CD4-positive, alpha-beta T cell treated with Interleukin-10 for 1 hour (primary cell): ENCODE data around the gene UTS2B.
A peak's percentile ranks its signal among the peaks of the same experiment; 100 is the strongest.

Source experiments
- DNase-seq: peaks from one replicate; pipeline ENCODE4 v3.0.0-alpha.2; 2020

The UTS2B gene

GRCh38 chr3:191350396-191351090 is 20.2 kb upstream of the UTS2B start:
- DNase-seq: no peak

GRCh38 chr3:191348098-191348497 is 17.8 kb upstream of the UTS2B start:
- DNase-seq: no peak

DNA sequence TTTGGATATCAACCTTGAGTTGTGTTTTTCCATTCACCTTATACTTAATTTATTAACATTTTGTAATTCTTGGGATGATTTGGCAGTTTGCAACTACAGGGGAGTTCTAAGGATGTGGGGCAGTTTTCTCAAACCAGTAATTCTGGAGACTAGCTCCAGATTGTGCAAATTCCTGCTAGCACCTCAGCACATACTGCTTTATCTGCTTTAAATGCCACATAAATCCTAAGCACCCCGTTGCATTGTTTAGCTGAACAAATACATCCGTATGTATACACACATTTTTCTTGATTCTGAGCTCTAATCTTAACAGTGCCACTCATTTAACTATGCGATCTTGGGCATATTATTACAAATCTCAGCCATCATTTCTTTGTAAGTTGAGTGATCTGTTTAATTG is 16.9 kb upstream of the UTS2B start:
- DNase-seq: no peak

DNA sequence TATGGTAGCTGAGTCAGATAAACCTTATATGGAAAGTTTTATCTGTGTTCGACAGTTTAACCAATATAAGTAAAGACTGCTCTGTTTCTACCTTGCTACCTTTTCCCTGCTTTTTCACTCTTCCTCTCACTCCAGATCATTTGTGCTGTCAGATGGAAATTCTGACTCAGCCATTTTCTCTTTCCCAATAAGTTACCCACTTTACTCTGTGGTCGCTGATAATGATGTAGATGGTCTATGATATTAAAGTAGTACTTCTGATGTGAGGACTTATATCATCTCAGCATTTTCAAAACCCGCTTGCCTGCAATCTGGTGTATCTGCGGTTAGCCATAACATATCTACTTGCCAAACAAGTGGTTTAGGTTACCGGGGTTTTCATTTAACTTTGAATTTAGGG is 15.0 kb upstream of the UTS2B start:
- DNase-seq: no peak

DNA sequence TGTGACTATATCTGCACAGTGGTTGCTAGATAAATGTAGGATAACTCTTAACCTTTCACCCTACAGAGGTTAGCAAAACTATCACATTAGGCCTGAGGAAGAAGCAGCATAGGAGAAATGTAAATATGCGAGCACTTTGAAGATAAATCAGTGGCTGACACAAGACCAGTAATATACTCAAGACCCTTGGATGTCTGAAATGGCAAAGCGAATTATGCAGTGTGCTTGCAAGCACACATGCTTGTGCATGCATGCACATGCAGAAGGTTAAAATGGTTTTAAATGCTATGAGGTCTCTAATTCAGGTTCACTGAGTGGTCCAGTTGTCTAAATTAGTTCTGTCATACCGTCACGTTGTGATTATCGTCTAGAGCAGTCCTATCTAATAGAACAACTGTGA is 13.6 kb upstream of the UTS2B start:
- no peak for DNase-seq

GRCh38 chr3:191343115-191343514 is 12.8 kb upstream of the UTS2B start:
- no peak for DNase-seq

- DNase-seq: no peak
Observed at GRCh38 chr3:191342411-191342810, 12.1 kb upstream of the UTS2B start.

GRCh38 chr3:191342006-191342405 is 11.7 kb upstream of the UTS2B start:
- no peak for DNase-seq

- no peak for DNase-seq
Observed at GRCh38 chr3:191340966-191341365, 10.6 kb upstream of the UTS2B start.

DNA sequence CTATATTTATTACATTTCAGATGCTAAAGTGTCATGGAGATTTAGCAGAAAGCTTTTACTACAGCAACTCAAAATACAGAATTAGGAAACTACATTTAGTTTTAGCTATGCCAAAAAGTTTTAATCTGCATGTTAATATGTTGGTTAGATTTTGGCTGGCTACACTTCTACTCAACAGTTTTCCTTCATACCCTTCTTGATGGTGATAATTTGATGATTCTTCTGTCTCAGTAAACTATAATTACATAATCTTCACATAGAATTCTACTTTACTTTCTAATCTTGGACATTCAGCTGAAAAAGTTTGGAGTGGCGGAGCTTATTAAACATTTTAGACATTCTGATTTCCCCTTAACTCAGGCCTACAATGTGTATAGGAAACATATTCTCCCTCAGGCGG is 10.0 kb upstream of the UTS2B start:
- DNase-seq: no peak

DNA sequence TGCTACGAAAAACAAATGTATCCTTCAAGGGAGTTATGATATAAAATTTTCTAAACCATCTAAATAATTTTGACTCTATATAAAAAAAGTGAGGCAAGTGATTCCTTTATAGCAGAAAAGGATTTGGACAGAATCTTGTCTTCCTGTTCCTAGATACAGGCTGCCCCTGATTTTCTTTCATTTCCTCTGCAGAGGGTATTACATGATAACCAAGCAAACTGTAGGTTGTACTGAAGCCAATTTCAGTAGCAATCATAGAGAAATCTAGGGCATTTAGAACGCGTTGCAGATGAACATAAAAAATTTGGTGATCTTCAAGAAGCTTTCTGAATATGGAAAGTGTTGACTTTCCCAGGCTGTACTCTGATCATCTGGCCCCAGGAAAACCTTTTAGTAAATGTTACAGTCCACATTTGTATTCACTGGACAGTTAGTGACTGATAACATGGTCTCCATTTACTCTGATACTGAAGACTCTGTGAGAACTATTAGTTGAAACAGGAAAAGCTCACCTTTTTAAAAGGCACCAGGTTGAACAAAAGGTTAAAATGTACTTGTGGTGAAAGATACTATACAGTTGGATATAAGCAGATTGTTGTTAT is 9.1 kb upstream of the UTS2B start:
- no peak for DNase-seq

GRCh38 chr3:191338177-191338488 is 7.8 kb upstream of the UTS2B start:
- DNase-seq: no peak

DNA sequence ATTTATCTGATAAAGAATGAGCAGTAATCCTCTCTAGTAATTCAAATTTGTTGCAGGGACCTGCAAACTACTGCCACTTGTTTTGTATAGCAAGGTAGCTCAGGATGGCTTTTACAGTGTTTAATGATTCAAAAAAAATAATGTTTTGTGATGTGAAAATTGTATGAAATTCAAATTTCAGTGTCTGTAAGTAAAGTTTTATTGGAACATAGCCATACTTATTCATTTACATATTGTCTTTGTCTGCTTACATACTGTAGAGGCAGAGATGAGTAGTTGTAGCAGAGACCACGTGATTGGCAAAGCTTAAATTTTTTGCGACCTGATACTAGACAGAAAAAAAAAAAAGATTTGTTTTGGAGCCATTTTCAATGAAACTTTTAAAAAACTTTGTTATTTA is 6.5 kb upstream of the UTS2B start:
- no peak for DNase-seq

DNA sequence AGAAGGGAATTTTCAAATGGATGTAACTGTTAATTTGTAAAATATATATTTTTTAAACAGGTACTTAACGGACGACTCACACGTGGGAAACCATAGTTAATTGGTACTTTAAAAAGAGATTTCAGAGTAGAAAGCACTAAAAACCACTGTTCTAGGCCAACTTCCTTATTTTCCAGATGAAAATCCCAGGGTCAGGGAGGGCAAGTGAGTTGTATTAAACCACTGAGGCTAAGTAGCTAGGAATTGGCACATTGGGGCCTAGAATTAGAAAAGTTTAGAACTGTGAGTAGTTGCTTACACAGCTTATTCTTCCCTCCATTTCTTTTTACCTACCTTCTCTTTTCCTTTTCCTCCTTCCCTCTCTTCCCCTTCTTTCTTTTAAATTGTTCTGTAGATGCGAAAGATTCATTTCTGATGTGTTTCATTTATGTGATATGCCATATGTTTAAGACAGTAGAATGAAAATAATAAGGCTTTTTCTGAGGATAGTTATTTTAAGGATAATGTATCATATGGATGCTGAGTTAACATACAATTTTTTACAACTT is 4.1 kb upstream of the UTS2B start:
- no peak for DNase-seq

DNA sequence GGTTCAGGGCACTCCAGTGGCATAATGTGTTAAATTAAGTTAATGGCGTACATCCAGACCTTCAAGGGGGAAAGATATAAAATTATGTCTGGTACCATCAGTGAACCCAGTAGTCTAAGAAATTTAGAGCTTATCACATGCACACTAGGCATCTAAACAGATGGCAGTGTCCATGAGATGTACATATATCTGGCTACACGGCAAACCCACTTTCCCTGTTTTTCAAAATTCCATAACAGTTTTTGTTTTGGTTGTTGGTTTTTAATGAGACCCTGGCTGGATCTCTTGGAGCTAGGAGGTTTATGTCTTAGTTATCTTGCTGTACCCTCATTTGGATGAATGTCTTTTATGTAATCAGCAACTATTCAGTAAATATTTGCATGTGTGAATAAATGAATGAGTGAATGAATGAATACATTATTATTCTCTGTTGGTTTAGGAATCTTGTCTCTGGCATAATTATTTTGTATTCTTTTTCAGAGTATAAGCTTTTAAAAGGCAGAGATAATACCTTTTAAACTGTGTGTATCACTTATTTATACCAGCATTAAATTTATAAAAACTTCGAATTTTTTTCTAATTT is 3.1 kb upstream of the UTS2B start:
- no peak for DNase-seq

- DNase-seq: no peak
Observed at GRCh38 chr3:191331388-191331787, 1.1 kb upstream of the UTS2B start.

- no peak for DNase-seq
Observed at GRCh38 chr3:191330530-191331048, 263 bp upstream of the UTS2B start.

- peak; percentile 62 for DNase-seq
Observed at GRCh38 chr3:191328962-191329653, 1.2 kb downstream of the UTS2B start, which contains the start of gene CCDC50. CCDC50 (plus strand) TSS chr3:191329394; CDS start chr3:191329675, 281 bp downstream.

- DNase-seq: no peak
Observed at GRCh38 chr3:191328383-191328961, 1.9 kb downstream of the UTS2B start.

DNA sequence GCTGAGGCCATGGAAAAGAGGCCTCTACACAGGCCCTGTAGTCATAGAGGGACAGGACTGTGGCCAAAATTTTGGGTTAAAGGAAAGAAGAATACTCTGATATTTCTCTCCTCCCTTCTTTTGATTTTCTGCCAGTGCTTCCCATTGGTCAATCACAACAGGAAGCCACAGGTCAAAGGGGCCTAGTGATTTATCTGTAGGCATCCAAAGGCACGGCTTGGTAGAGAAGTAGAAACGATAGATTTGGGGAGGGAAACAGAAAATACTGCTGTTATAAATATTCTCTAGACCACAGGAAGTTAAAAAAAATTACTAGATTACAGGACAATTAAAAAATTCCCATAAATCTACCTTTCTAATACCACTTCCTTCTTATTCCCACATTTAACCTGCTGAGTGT is 2.8 kb downstream of the UTS2B start:
- no peak for DNase-seq

- DNase-seq: no peak
Observed at GRCh38 chr3:191324936-191325335, 5.4 kb downstream of the UTS2B start.

GRCh38 chr3:191321019-191321767 is 9.1 kb downstream of the UTS2B start:
- DNase-seq: no peak
